CD4-positive, CD25-positive, alpha-beta regulatory T cell (primary cell): ENCODE results near the gene LIF. TPM values are rescaled to one million over a fixed set of nuclear protein-coding genes. Genes with fewer than 3 reads are reported as not detected.

Experiments
- ATAC-seq, 2 donors: fragments of 150-1000 bp; cut with Tn5 transposase; one replicate each; pipeline ENCODE4 v1.10.0; 2021; ENCODE audit warnings: low read depth in 2 of 2, moderate number of reproducible peaks in 2 of 2, moderate library complexity in 1 of 2
- DNase-seq, 3 donors: peaks; one replicate each; pipeline versions ENCODE4 v3.0.0 to v3.0.0-alpha.2; 2012 to 2022; ENCODE audit warnings: mixed read lengths in 1 of 3
- H3K27ac ChIP-seq: one replicate; pipeline ENCODE4 v1.7.0; 2013; ENCODE audit warnings: mild to moderate bottlenecking, low read length; ENCODE audit not compliant: insufficient read depth, poor library complexity, severe bottlenecking
- H3K27me3 ChIP-seq: one replicate; pipeline ENCODE4 v1.7.0; 2013; ENCODE audit warnings: low read length; ENCODE audit not compliant: control insufficient read depth, insufficient read depth
- H3K36me3 ChIP-seq: one replicate; pipeline ENCODE4 v1.7.0; 2013; ENCODE audit warnings: mild to moderate bottlenecking, low read length, moderate library complexity; ENCODE audit not compliant: control insufficient read depth, insufficient read depth
- H3K4me1 ChIP-seq: 2 replicates; pipeline ENCODE4 v1.7.0; 2013; ENCODE audit warnings: mild to moderate bottlenecking, low read length; ENCODE audit not compliant: insufficient read depth, control insufficient read depth, poor library complexity, severe bottlenecking
- H3K4me3 ChIP-seq: one replicate; pipeline ENCODE4 v1.7.0; 2013; ENCODE audit warnings: low read depth, mild to moderate bottlenecking, low read length, moderate library complexity
- H3K9me3 ChIP-seq, 2 experiments: 1 replicate in 1 of 2; 2 replicates in 1 of 2; pipeline ENCODE4 v1.7.0; 2013; ENCODE audit warnings: low read length in 2 of 2, mild to moderate bottlenecking in 1 of 2, moderate library complexity in 1 of 2; ENCODE audit not compliant: control insufficient read depth in 2 of 2
- H3K27ac Mint-ChIP-seq, 3 donors: one replicate each; pipeline ENCODE4 v1.8.0; 2020 to 2022; ENCODE audit warnings: mild to moderate bottlenecking in 3 of 3, mixed read lengths in 3 of 3, moderate library complexity in 2 of 3
- H3K27me3 Mint-ChIP-seq: one replicate; pipeline ENCODE4 v1.8.0; 2022; ENCODE audit warnings: mild to moderate bottlenecking, mixed read lengths
- H3K36me3 Mint-ChIP-seq: one replicate; pipeline ENCODE4 v1.8.0; 2020; ENCODE audit warnings: mixed read lengths
- H3K4me1 Mint-ChIP-seq, 4 donors: one replicate each; pipeline ENCODE4 v1.8.0; 2020 to 2022; ENCODE audit warnings: mixed read lengths in 4 of 4, mild to moderate bottlenecking in 1 of 4
- H3K4me3 Mint-ChIP-seq, 4 donors: one replicate each; pipeline ENCODE4 v1.8.0; 2020 to 2022; ENCODE audit warnings: mild to moderate bottlenecking in 4 of 4, mixed read lengths in 4 of 4, moderate library complexity in 3 of 4
- H3K9me3 Mint-ChIP-seq, 7 donors: one replicate each; pipeline ENCODE4 v1.8.0; 2020 to 2022; ENCODE audit warnings: mixed read lengths in 7 of 7, mild to moderate bottlenecking in 3 of 7, moderate library complexity in 2 of 7
- polyA plus RNA-seq, 4 donors: library from polyadenylated mRNA; unstranded; fragments of 300-500 nt; fragmentation: Illumina TruSeq; gene quantifications; one replicate each; pipeline ENCODE4 v1.2.3, GENCODE V29; 2021
- total RNA-seq: library from RNA; stranded (reverse); gene quantifications from one replicate; pipeline ENCODE4 v1.2.3, GENCODE V29; 2022

The LIF gene
- total and polyA plus RNA-seq, 5 donors from 2014 or later: 0.96 TPM; not detected in 4

DNA sequence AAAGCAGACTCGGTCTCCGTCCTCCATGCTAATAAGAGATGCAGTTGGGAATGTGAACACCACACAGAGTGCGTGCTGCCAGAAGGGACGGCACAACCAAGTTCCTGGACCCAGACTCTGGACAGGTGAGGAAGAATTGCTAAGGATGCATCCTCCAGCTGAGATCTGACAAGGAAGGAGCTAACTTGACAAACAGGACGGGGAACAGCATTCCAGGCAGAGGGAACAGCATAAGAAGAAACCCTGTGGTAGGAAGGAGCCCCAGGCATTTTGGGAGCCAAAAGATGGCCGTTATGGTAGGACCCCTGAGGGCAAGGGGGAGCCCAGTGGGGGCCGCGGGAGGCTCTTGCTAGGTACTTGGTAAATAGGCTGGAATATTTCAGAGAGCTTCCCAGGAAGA lies 14.1 kb upstream of the LIF start:
- Histone ChIP-seq H3K9me3 (no peaks in the 10 kb centered on the region), H3K4me3 (no peak overlapping the region), H3K27ac (no peak overlapping the region), H3K27me3 (no peaks in the 10 kb centered on the region), H3K36me3 (no peaks in the 10 kb centered on the region), H3K4me1 (peaks cover 29% of the 10 kb centered on the region)
- ATAC-seq (no peak), DNase-seq (no peak)
- no peaks in the 10 kb centered on the region for H3K9me3 Mint-ChIP-seq
- H3K4me1 Mint-ChIP-seq: peaks cover 0 to 28% (median 12%) of the 10 kb centered on the region in 4 donors
- H3K27ac Mint-ChIP-seq: peak overlapping the region in 1 of 3 donors; percentile 58
- no peak overlapping the region for H3K4me3 Mint-ChIP-seq
- H3K36me3 Mint-ChIP-seq: peaks cover 6% of the 10 kb centered on the region
- H3K27me3 Mint-ChIP-seq: no peaks in the 10 kb centered on the region

DNA sequence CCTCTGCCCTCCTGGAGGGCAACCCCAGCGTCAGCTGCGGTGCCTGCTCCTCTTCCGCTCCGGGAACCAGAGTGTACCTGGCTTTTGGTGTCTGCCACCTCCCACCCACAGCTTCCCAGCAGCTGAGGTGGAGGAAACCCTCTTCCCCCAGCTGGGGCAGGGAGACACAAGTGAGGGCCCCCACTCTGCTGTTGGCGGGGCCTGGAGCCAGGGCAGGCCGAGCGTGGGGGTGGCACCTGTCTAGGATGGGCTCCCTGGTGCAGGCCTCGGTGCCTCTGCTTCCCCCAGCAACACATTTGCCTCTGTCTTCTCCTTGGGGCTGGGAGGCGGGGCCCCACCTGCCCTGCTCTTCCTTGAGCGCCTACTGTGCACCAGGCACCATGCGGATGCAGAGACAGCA lies 13.7 kb upstream of the LIF start:
- peaks cover 25% of the 10 kb centered on the region for H3K4me1 ChIP-seq
- Mint-ChIP-seq H3K27me3 (no peaks in the 10 kb centered on the region), H3K4me3 (no peak overlapping the region), H3K36me3 (peaks cover 6% of the 10 kb centered on the region), H3K9me3 (no peaks in the 10 kb centered on the region), H3K4me1 (peaks cover 0 to 24% (median 11%) of the 10 kb centered on the region in 4 donors), H3K27ac (peak overlapping the region in 1 of 3 donors; percentile 58)
- DNase-seq (no peak), ATAC-seq (no peak)
- no peaks in the 10 kb centered on the region for H3K9me3 ChIP-seq
- H3K27me3 ChIP-seq: no peaks in the 10 kb centered on the region
- no peak overlapping the region for H3K4me3 ChIP-seq
- no peaks in the 10 kb centered on the region for H3K36me3 ChIP-seq
- no peak overlapping the region for H3K27ac ChIP-seq

DNA sequence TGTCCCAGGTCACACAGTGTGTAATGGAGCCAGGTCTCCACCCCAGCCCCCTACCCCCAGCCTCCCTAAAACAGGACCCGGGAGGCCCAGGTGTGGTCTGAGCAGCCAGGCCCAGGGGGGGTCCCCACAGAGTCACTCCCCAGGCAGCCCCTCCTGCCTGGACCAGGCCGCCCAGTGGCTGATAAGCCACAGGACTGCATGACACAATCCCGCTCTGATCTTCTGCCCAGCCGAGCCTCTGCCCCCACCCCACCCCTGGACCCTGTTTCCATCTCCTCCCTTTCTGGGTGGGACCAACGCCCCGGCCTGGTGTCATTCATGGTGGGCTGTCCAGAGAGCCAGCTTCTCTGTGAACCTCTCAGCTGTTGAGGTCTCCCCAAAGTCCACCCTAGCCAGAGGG lies 7.8 kb upstream of the LIF start:
- DNase-seq (no peak), ATAC-seq (no peak)
- H3K4me3 Mint-ChIP-seq: no peak overlapping the region
- H3K27me3 Mint-ChIP-seq: no peaks in the 10 kb centered on the region
- H3K9me3 ChIP-seq: no peaks in the 10 kb centered on the region
- H3K9me3 Mint-ChIP-seq: no peaks in the 10 kb centered on the region
- H3K4me3 ChIP-seq: no peak overlapping the region
- H3K36me3 ChIP-seq: no peaks in the 10 kb centered on the region
- H3K4me1 ChIP-seq: no peaks in the 10 kb centered on the region
- no peaks in the 10 kb centered on the region for H3K36me3 Mint-ChIP-seq
- no peak overlapping the region for H3K27ac ChIP-seq
- no peaks in the 10 kb centered on the region for H3K27me3 ChIP-seq
- peak overlapping the region in 1 of 3 donors; percentile 75 for H3K27ac Mint-ChIP-seq
- peaks cover 0 to 3% (median 2%) of the 10 kb centered on the region in 4 donors for H3K4me1 Mint-ChIP-seq

DNA sequence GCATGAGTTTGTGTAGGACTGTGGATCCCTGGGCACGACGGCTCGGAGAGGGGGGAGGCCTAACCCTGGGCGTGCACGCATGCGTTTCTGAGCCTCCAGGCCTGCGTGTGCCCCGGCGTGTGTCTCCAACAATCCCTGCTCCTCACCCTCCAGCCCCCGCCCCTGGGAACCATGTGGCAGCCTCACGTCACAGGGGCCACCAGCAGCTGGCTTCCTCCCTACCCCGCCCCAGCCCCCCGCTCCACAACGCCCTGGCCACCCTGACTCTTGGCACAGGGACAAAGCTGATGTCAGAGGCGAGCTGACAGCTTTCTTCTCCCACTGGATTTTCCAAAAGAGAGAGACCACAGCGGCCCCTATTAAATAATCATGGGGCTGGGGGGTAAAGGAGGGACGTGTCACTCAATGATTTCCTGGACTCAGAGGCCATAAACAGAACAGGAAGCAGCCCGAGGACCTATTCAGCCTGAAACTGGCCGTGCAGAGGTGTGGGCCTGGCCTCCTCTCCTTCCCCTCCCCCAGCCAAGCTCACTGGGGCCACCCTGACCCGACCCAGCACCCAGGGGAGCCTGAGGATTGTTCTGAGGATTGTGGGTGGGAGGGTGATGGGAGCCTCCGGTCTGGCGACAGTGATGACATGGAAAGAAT lies 6.8 kb upstream of the LIF start:
- Histone ChIP-seq H3K4me1 (no peaks in the 10 kb centered on the region), H3K9me3 (no peaks in the 10 kb centered on the region), H3K27me3 (no peaks in the 10 kb centered on the region), H3K4me3 (no peak overlapping the region), H3K27ac (no peak overlapping the region), H3K36me3 (no peaks in the 10 kb centered on the region)
- no peak for ATAC-seq
- Mint-ChIP-seq H3K9me3 (no peaks in the 10 kb centered on the region), H3K4me3 (no peak overlapping the region), H3K36me3 (no peaks in the 10 kb centered on the region), H3K4me1 (peaks cover 0 to 8% (median 5%) of the 10 kb centered on the region in 4 donors), H3K27ac (no peak overlapping the region), H3K27me3 (peaks cover 4% of the 10 kb centered on the region)
- DNase-seq: no peak

DNA sequence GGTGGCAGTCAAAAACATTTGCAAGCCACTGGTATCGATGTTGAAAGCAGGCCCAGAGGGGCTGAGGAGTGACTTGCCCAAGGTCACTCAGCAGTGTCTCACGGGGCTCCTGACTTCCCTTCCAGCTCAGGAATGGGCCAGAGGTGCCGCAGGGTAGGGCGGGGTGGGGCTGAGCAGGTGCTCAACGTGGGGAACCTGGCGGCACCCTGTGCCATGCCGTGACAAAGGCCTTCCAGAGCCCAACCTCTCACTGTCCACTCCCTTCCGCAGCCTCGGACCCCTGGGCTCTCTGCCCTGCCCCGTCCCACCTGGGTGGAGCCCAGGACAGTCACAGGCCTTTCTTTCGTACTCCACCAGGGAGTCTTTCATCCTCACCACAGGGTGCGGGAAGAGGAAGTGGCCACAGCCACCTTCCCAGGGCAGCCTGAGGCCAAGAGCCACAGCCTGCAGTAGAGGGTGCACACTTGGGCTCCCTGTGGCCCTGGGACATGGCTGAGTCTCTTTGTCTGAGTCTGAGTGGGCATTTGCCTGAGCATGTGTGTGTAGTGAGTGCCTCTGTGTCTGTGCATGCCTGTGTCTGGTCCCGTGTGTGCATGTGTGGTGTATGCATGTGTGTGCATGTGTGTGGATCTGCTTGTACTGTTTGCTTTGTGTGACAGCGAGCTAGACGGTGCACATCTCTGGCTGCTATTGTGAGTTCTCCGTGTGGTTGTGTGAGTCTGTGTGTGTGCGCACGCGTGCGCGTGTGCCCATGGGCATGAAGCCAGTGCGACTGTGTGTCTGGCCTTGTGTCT lies 6.0 kb upstream of the LIF start:
- Histone ChIP-seq H3K4me1 (no peaks in the 10 kb centered on the region), H3K4me3 (no peak overlapping the region), H3K27me3 (no peaks in the 10 kb centered on the region), H3K9me3 (no peaks in the 10 kb centered on the region), H3K36me3 (no peaks in the 10 kb centered on the region), H3K27ac (no peak overlapping the region)
- Mint-ChIP-seq H3K27ac (no peak overlapping the region), H3K9me3 (no peaks in the 10 kb centered on the region), H3K4me1 (peaks cover 0 to 14% (median 8%) of the 10 kb centered on the region in 4 donors), H3K27me3 (peaks cover 8% of the 10 kb centered on the region), H3K36me3 (no peaks in the 10 kb centered on the region), H3K4me3 (no peak overlapping the region)
- ATAC-seq (no peak), DNase-seq (no peak)

DNA sequence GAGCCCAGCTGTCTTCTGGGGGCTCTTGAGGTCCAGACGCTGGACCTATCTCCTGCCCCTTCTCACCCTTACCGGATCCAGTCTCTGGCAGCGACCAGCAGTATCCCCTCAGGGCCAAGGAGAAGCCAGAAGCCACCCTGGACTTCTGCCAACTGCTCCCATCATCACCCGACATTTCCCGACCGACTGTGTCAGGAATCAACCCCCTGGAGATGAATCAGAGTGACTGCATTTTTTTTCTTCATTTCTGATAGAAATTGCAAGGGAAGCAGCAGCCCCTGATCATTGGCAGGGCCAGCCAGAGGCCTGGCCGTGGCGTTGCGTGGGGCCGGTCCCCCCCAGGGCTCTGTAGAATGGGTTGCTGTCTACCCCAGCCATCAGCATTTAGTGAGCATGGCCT lies 5.2 kb upstream of the LIF start:
- DNase-seq (no peak), ATAC-seq (no peak)
- no peak overlapping the region for H3K4me3 Mint-ChIP-seq
- peaks cover 0 to 20% (median 10%) of the 10 kb centered on the region in 4 donors for H3K4me1 Mint-ChIP-seq
- H3K27ac Mint-ChIP-seq: no peak overlapping the region
- no peaks in the 10 kb centered on the region for H3K36me3 Mint-ChIP-seq
- no peaks in the 10 kb centered on the region for H3K27me3 ChIP-seq
- no peaks in the 10 kb centered on the region for H3K9me3 ChIP-seq
- peaks cover 8% of the 10 kb centered on the region for H3K27me3 Mint-ChIP-seq
- no peak overlapping the region for H3K4me3 ChIP-seq
- H3K4me1 ChIP-seq: peaks cover 6% of the 10 kb centered on the region
- H3K27ac ChIP-seq: no peak overlapping the region
- no peaks in the 10 kb centered on the region for H3K9me3 Mint-ChIP-seq
- H3K36me3 ChIP-seq: no peaks in the 10 kb centered on the region

DNA sequence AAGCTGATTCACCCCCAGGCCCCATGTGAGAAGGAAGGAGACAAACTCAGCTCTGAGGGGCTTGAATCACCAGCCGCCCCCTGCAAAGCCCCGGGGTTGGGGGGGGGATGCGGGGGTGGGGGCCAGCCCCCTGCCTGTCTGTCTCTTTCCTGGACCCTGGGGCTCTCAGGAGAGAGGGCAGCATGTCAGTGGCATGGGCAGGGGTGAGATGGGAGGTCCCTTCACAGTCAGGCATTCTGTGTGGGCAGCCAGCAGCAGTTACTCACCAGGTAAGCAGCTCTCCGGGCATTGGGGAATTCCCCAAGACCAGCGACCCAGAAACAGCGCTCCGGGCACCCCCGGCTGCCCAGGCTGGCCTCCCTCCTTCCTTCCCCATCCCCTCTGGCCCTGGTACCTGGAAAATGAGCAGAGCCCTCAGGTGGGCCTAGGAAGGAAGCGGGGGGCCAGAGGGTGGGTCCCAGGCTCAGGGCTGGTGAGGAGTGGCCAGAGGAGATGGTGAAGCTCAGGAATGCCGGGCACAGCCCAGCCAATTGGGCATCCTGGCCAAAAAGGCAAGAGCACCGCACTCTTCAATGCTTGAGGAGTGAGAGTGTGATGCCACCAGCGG lies 4.2 kb upstream of the LIF start:
- Histone ChIP-seq H3K27me3 (no peaks in the 10 kb centered on the region), H3K36me3 (no peaks in the 10 kb centered on the region), H3K9me3 (no peaks in the 10 kb centered on the region), H3K4me3 (no peak overlapping the region), H3K27ac (no peak overlapping the region), H3K4me1 (peaks cover 16% of the 10 kb centered on the region)
- H3K27ac Mint-ChIP-seq: no peak overlapping the region
- no peak for ATAC-seq
- no peak for DNase-seq
- no peaks in the 10 kb centered on the region for H3K9me3 Mint-ChIP-seq
- peaks cover 0 to 25% (median 15%) of the 10 kb centered on the region in 4 donors for H3K4me1 Mint-ChIP-seq
- H3K4me3 Mint-ChIP-seq: no peak overlapping the region
- H3K36me3 Mint-ChIP-seq: no peaks in the 10 kb centered on the region
- H3K27me3 Mint-ChIP-seq: peaks cover 8% of the 10 kb centered on the region
